HG03095 (cell line): ENCODE results near the gene DMRT3.
"Not testable (repeated sequence)": the region's sequence is repeated elsewhere in the genome, so short reads cannot be mapped to it uniquely, and the experiment has no call there.

Source experiments
- ATAC-seq: cut with Tn5 transposase; IDR thresholded peaks from one replicate; pipeline ENCODE4 v1.9.1; 2021; ENCODE audit warnings: moderate library complexity; ENCODE audit not compliant: unreplicated experiment

Gene DMRT3

DNA sequence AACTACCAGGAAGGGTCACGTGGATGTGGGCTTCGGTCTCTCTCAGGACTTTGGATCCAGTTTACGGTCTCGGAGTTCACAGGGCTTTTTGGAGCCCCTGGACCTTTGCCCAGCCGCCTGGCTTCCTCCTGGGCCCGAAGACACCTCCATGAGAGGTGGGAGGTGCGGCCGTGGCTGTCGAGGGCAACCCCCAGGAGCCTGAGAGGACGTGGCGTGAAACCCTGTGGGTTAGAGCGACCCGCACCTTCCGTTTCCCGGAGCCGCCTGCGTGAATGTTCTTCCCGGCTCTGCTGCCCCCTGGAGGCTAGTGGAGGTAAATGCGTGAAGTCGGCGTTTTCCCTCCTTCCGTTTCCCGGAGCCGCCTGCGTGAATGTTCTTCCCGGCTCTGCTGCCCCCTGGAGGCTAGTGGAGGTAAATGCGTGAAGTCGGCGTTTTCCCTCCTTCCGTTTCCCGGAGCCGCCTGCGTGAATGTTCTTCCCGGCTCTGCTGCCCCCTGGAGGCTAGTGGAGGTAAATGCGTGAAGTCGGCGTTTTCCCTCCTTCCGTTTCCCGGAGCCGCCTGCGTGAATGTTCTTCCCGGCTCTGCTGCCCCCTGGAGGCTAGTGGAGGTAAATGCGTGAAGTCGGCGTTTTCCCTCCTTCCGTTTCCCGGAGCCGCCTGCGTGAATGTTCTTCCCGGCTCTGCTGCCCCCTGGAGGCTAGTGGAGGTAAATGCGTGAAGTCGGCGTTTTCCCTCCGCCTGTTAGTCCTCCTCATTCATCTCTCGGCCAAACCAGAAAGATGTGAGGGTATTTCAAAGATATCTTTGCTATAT lies 22.1 kb downstream of the DMRT3 start:
- not testable (repeated sequence) for ATAC-seq

- ATAC-seq, result no peak
Observed at GRCh38 chr9:1001838-1002237, 25.4 kb downstream of the DMRT3 start.

GRCh38 chr9:1002678-1003077 lies 26.2 kb downstream of the DMRT3 start:
- ATAC-seq, result no peak

- no peak for ATAC-seq
Observed at GRCh38 chr9:1005043-1005667, 28.7 kb downstream of the DMRT3 start.

- ATAC-seq, result no peak
Observed at GRCh38 chr9:1007312-1007711, 30.9 kb downstream of the DMRT3 start.

- no peak for ATAC-seq
Observed at GRCh38 chr9:1008216-1008615, 31.8 kb downstream of the DMRT3 start.

GRCh38 chr9:1009101-1009707 lies 32.7 kb downstream of the DMRT3 start:
- ATAC-seq, result peak; percentile 94

- ATAC-seq, result no peak
Observed at GRCh38 chr9:1013021-1013420, 36.6 kb downstream of the DMRT3 start.

- no peak for ATAC-seq
Observed at GRCh38 chr9:1014225-1014624, 37.8 kb downstream of the DMRT3 start.

DNA sequence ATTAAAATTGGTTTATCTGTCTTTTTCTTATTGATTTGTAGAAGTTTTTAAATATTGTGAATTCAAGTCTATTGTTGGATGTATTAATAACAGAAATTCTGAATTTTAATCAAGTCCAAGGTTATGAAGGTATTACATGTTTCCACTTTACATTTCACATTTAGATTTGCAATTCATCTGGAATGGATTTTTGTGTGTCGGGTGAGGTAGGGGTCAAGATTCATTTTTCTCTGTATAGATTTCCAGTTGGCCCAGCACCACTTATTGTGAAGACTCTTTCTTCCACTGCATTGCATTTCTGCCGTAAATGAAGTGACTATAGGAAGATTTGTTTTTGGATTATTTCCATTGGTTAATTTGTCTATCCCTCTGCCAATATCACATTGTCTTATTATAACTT lies 38.2 kb downstream of the DMRT3 start:
- no peak for ATAC-seq

DNA sequence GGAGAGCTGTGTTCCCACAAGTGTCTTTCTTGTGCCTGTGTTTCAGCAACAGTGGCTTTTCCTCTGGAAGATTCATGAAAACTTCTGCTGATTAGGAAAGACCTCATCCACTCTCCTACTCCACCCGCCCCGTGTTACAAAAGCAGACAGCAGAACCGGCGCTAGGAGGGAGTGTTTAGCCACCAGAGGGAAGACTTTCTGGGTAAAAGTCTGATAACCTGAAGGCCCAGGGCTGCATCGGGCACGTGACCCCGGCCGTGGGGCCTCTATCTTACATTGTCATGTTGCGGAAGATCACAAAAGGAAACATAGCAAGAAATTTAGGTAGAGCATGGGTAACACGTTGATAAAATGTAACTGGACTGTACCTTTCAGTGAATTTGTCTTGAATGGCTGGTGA lies 41.7 kb downstream of the DMRT3 start:
- ATAC-seq, result no peak

- no peak for ATAC-seq
Observed at GRCh38 chr9:1024112-1024511, 47.7 kb downstream of the DMRT3 start.

GRCh38 chr9:1025131-1025530 lies 48.7 kb downstream of the DMRT3 start:
- ATAC-seq, result no peak

DNA sequence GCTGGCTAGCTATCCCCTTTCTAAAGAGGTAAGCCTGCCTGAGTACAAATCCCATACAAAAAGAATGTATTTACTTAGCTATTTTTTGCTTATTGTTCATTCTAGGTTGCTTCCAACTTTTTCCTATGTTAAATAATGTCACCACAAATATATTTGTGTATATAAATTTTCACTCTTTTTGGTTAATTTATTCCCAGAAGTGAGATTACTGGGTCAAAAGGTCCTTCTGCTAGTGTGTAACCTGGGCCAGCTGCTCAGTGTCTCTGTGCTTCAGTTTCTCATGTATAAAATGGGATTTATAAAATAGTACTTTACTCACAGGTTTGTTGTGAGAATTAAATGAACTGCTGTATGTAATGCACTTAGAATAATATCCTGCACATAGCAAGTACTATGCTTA lies 49.8 kb downstream of the DMRT3 start:
- no peak for ATAC-seq

DNA sequence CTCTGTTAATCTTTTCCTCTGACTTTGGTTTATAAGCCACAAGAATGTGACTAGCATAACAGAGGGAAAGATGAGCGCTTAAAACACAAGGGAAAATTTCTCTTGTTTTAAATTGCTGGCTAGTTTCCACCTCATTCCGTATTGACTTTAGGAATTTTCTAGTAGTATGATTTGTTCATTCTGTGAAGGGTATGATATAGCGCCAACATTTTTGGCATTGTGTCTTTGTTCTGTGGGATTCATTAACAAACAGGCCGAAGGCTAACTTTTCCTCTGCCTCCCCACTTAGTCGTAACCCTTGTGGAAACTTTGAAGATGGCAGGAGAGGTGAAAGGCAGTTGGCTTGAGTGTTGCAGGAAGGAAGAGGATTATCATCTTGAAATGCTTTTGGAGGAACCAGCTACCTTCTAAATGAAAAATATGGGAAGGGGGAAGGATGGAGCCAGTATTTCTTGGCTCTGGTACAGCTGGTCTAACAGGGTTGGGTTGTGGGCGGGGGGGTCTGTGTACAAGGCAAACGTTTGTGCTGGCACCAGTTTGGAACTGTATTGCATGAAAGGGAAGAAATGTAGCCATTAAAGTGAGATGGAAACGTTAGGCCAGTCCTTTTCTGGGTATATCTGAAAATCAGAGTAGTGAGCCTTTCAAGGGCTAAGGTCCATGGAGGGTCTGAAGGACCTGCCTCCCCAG lies 52.2 kb downstream of the DMRT3 start:
- ATAC-seq, result no peak

DNA sequence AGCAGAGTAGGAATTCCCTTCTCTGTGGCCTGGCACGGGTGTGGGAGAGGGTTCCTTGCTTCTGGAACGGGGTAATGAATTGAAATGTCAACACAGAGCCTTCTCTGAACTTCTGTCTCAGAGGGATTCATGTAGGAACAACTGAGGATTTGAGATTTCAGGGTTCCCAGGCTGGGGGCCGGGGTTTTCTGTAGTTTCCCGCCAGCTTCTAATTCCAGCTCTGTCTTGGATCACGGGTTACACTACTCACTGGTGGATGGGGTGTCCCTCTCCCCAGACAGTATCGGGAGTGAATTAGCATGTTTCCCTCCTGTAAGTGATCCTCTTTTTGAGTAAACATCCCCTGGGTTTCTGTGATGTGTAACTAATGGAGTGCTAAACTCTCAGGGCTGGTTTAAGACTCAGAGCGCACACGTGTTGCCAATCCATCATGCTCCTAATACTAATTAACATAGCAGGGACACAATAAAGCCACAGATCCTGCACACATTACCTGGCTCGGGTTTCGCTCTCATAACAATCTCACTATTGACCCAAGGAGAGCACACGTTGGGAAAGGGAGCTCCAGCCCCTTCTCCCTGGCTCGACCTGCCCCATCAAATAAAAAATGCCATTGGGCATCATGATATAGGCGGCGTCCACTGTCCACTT lies 55.6 kb downstream of the DMRT3 start:
- no peak for ATAC-seq

DNA sequence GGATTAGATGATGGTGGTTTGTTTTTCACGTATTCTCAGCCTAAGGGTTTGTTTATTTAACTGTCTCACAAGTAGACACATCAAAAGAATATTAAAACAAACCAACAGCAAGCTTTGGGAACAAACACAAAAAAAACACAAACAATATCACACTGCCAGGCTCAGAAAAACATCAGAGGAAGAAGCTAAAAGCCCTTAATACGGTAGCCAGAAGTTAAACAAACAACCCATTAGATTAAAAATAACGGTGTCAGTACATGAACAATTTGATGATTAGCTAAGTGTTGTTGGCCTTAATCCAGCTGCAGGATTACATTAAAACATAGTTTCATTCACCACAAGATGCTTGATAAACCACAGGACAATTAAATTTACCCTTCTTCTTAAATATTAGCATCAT lies 57.8 kb downstream of the DMRT3 start:
- ATAC-seq, result no peak

GRCh38 chr9:1039589-1039988 lies 63.1 kb downstream of the DMRT3 start:
- no peak for ATAC-seq
